H1 (cell line): Measurements from ENCODE around the gene MSI2.

Source experiments
- CHD2 ChIP-seq: IDR thresholded peaks from 2 replicates; pipeline ENCODE4 v1.6.1; 2012; ENCODE audit warnings: low read length, improper control_type of control experiment
- KDM1A ChIP-seq: fragments of 200-600, 300-600 bp; sonication (generic); IDR thresholded peaks from 2 replicates; pipeline ENCODE4 v1.7.1; 2016; ENCODE audit warnings: mild to moderate bottlenecking, low read length, borderline replicate concordance
- MAFK ChIP-seq: IDR thresholded peaks from 2 replicates; pipeline ENCODE4 v1.6.1; 2012; ENCODE audit warnings: low read depth, mild to moderate bottlenecking, improper control_type of control experiment, low read length
- MAX ChIP-seq: IDR thresholded peaks from 2 replicates; pipeline ENCODE4 v1.6.1; 2012; ENCODE audit warnings: inconsistent platforms
- POLR2A ChIP-seq, 2 experiments: IDR thresholded peaks; 1 replicate in 1 of 2; 2 replicates in 1 of 2; pipeline ENCODE4 v1.6.1; 2011; ENCODE audit warnings: low read depth in 2 of 2, low read length in 2 of 2, mild to moderate bottlenecking in 2 of 2; ENCODE audit errors: control extremely low read depth in 1 of 2

- TF ChIP-seq MAX (no peak), POLR2A (IDR thresholded peaks at IDR 0.05; ENCODE audit: control extremely low read depth in 1 of 2, low read depth in 2 of 2, low read length in 2 of 2) (no peak), MAFK (no peak), CHD2 (no peak), KDM1A (no peak)
These were observed 297.2 kb downstream of the MSI2 start for GRCh38 chr17:57553526-57553925.
